CD4-positive, CD25-positive, alpha-beta regulatory T cell (primary cell): ENCODE data around the gene GSX2. TPM values are rescaled to one million over a fixed set of nuclear protein-coding genes. Genes with fewer than 3 reads are reported as not detected.
"Not testable (repeated sequence)": the region's sequence is repeated elsewhere in the genome, so short reads cannot be mapped to it uniquely, and the experiment has no call there.

ENCODE experiments used
- ATAC-seq, 2 donors: fragments of 150-1000 bp; cut with Tn5 transposase; one replicate each; pipeline ENCODE4 v1.10.0; 2021; ENCODE audit warnings: low read depth in 2 of 2, moderate number of reproducible peaks in 2 of 2, moderate library complexity in 1 of 2
- DNase-seq, 3 donors: peaks; one replicate each; pipeline versions ENCODE4 v3.0.0 to v3.0.0-alpha.2; 2012 to 2022; ENCODE audit warnings: mixed read lengths in 1 of 3
- H3K27ac ChIP-seq: one replicate; pipeline ENCODE4 v1.7.0; 2013; ENCODE audit warnings: mild to moderate bottlenecking, low read length; ENCODE audit not compliant: insufficient read depth, poor library complexity, severe bottlenecking
- H3K27me3 ChIP-seq: one replicate; pipeline ENCODE4 v1.7.0; 2013; ENCODE audit warnings: low read length; ENCODE audit not compliant: control insufficient read depth, insufficient read depth
- H3K36me3 ChIP-seq: one replicate; pipeline ENCODE4 v1.7.0; 2013; ENCODE audit warnings: mild to moderate bottlenecking, low read length, moderate library complexity; ENCODE audit not compliant: control insufficient read depth, insufficient read depth
- H3K4me1 ChIP-seq: 2 replicates; pipeline ENCODE4 v1.7.0; 2013; ENCODE audit warnings: mild to moderate bottlenecking, low read length; ENCODE audit not compliant: insufficient read depth, control insufficient read depth, poor library complexity, severe bottlenecking
- H3K4me3 ChIP-seq: one replicate; pipeline ENCODE4 v1.7.0; 2013; ENCODE audit warnings: low read depth, mild to moderate bottlenecking, low read length, moderate library complexity
- H3K9me3 ChIP-seq, 2 experiments: 1 replicate in 1 of 2; 2 replicates in 1 of 2; pipeline ENCODE4 v1.7.0; 2013; ENCODE audit warnings: low read length in 2 of 2, mild to moderate bottlenecking in 1 of 2, moderate library complexity in 1 of 2; ENCODE audit not compliant: control insufficient read depth in 2 of 2
- H3K27ac Mint-ChIP-seq, 3 donors: one replicate each; pipeline ENCODE4 v1.8.0; 2020 to 2022; ENCODE audit warnings: mild to moderate bottlenecking in 3 of 3, mixed read lengths in 3 of 3, moderate library complexity in 2 of 3
- H3K27me3 Mint-ChIP-seq: one replicate; pipeline ENCODE4 v1.8.0; 2022; ENCODE audit warnings: mild to moderate bottlenecking, mixed read lengths
- H3K36me3 Mint-ChIP-seq: one replicate; pipeline ENCODE4 v1.8.0; 2020; ENCODE audit warnings: mixed read lengths
- H3K4me1 Mint-ChIP-seq, 4 donors: one replicate each; pipeline ENCODE4 v1.8.0; 2020 to 2022; ENCODE audit warnings: mixed read lengths in 4 of 4, mild to moderate bottlenecking in 1 of 4
- H3K4me3 Mint-ChIP-seq, 4 donors: one replicate each; pipeline ENCODE4 v1.8.0; 2020 to 2022; ENCODE audit warnings: mild to moderate bottlenecking in 4 of 4, mixed read lengths in 4 of 4, moderate library complexity in 3 of 4
- H3K9me3 Mint-ChIP-seq, 7 donors: one replicate each; pipeline ENCODE4 v1.8.0; 2020 to 2022; ENCODE audit warnings: mixed read lengths in 7 of 7, mild to moderate bottlenecking in 3 of 7, moderate library complexity in 2 of 7
- polyA plus RNA-seq, 4 donors: library from polyadenylated mRNA; unstranded; fragments of 300-500 nt; fragmentation: Illumina TruSeq; gene quantifications; one replicate each; pipeline ENCODE4 v1.2.3, GENCODE V29; 2021
- total RNA-seq: library from RNA; stranded (reverse); gene quantifications from one replicate; pipeline ENCODE4 v1.2.3, GENCODE V29; 2022

The GSX2 gene
- total and polyA plus RNA-seq, 5 donors from 2014 or later: not detected

GRCh38 chr4:54128694-54129093 lies 28.7 kb downstream of the GSX2 start:
- peaks cover 3 to 27% (median 12%) of the 10 kb centered on the region in 7 donors for H3K9me3 Mint-ChIP-seq
- ATAC-seq, H3K4me1 ChIP-seq: not testable (repeated sequence)

GRCh38 chr4:54139332-54139731 lies 39.4 kb downstream of the GSX2 start:
- no peak for DNase-seq
- H3K9me3 ChIP-seq: no peaks in the 10 kb centered on the region
- H3K27ac Mint-ChIP-seq: no peak overlapping the region

More at GRCh38 chr4:54128694-54129093, 28.7 kb downstream of the GSX2 start:
- H3K36me3 Mint-ChIP-seq, H3K9me3 ChIP-seq, H3K4me1 Mint-ChIP-seq, H3K27me3 ChIP-seq, H3K4me3 Mint-ChIP-seq, H3K4me3 ChIP-seq, DNase-seq, H3K36me3 ChIP-seq, H3K27ac ChIP-seq, H3K27ac Mint-ChIP-seq: not testable (repeated sequence)
- H3K27me3 Mint-ChIP-seq: peaks cover 18% of the 10 kb centered on the region

GRCh38 chr4:54140287-54140686 lies 40.3 kb downstream of the GSX2 start:
- no peak overlapping the region for H3K27ac ChIP-seq
- no peaks in the 10 kb centered on the region for H3K36me3 Mint-ChIP-seq
- H3K9me3 ChIP-seq: no peaks in the 10 kb centered on the region
- no peak overlapping the region for H3K27ac Mint-ChIP-seq
- ATAC-seq: no peak
- peaks cover 0 to 2% (median 0%) of the 10 kb centered on the region in 7 donors for H3K9me3 Mint-ChIP-seq
- no peak for DNase-seq
- H3K4me3 ChIP-seq: no peak overlapping the region
- H3K27me3 Mint-ChIP-seq: peaks cover 22% of the 10 kb centered on the region
- no peaks in the 10 kb centered on the region for H3K36me3 ChIP-seq
- no peak overlapping the region for H3K4me3 Mint-ChIP-seq
- peaks cover 2% of the 10 kb centered on the region for H3K27me3 ChIP-seq
- peaks cover 0 to 12% (median 0%) of the 10 kb centered on the region in 4 donors for H3K4me1 Mint-ChIP-seq
- H3K4me1 ChIP-seq: no peaks in the 10 kb centered on the region

More at GRCh38 chr4:54139332-54139731, 39.4 kb downstream of the GSX2 start:
- Histone ChIP-seq H3K27me3 (peaks cover 2% of the 10 kb centered on the region), H3K4me3 (no peak overlapping the region), H3K4me1 (no peaks in the 10 kb centered on the region), H3K36me3 (no peaks in the 10 kb centered on the region), H3K27ac (no peak overlapping the region)
- Mint-ChIP-seq H3K27me3 (peaks cover 22% of the 10 kb centered on the region), H3K4me3 (no peak overlapping the region), H3K4me1 (peaks cover 0 to 3% (median 0%) of the 10 kb centered on the region in 4 donors), H3K36me3 (no peaks in the 10 kb centered on the region), H3K9me3 (peaks cover 0 to 2% (median 0%) of the 10 kb centered on the region in 7 donors)
- no peak for ATAC-seq

- ATAC-seq: no peak
- H3K27ac ChIP-seq: no peak overlapping the region
- DNase-seq: no peak
- H3K4me1 ChIP-seq: no peaks in the 10 kb centered on the region
- no peaks in the 10 kb centered on the region for H3K36me3 ChIP-seq
- no peak overlapping the region for H3K4me3 ChIP-seq
- H3K27ac Mint-ChIP-seq: no peak overlapping the region
- peaks cover 0 to 12% (median 0%) of the 10 kb centered on the region in 4 donors for H3K4me1 Mint-ChIP-seq
- H3K27me3 Mint-ChIP-seq: peaks cover 16% of the 10 kb centered on the region
- peaks cover 0 to 3% (median 0%) of the 10 kb centered on the region in 7 donors for H3K9me3 Mint-ChIP-seq
- no peaks in the 10 kb centered on the region for H3K27me3 ChIP-seq
- H3K9me3 ChIP-seq: no peaks in the 10 kb centered on the region
- H3K4me3 Mint-ChIP-seq: no peak overlapping the region
- H3K36me3 Mint-ChIP-seq: no peaks in the 10 kb centered on the region
Measured at GRCh38 chr4:54144199-54144598, 44.2 kb downstream of the GSX2 start.

- H3K27ac Mint-ChIP-seq: peak overlapping the region in 2 of 3 donors; percentile 5 to 58
- H3K27ac ChIP-seq: no peak overlapping the region
- peaks cover 0 to 12% (median 0%) of the 10 kb centered on the region in 4 donors for H3K4me1 Mint-ChIP-seq
- ATAC-seq (no peak), DNase-seq (peak in 1 of 3 donors; percentile 11)
- no peaks in the 10 kb centered on the region for H3K36me3 ChIP-seq
- H3K36me3 Mint-ChIP-seq: no peaks in the 10 kb centered on the region
- H3K4me3 Mint-ChIP-seq: peak overlapping the region in 1 of 4 donors; percentile 29
- peaks cover 0 to 3% (median 0%) of the 10 kb centered on the region in 7 donors for H3K9me3 Mint-ChIP-seq
- no peaks in the 10 kb centered on the region for H3K9me3 ChIP-seq
- H3K27me3 Mint-ChIP-seq: peaks cover 17% of the 10 kb centered on the region
- H3K27me3 ChIP-seq: no peaks in the 10 kb centered on the region
- H3K4me1 ChIP-seq: no peaks in the 10 kb centered on the region
- H3K4me3 ChIP-seq: no peak overlapping the region
Measured at GRCh38 chr4:54144661-54145171, 44.8 kb downstream of the GSX2 start.

GRCh38 chr4:54146139-54146538 lies 46.2 kb downstream of the GSX2 start:
- DNase-seq: no peak
- no peaks in the 10 kb centered on the region for H3K27me3 ChIP-seq
- peaks cover 0 to 12% (median 0%) of the 10 kb centered on the region in 4 donors for H3K4me1 Mint-ChIP-seq
- no peak overlapping the region for H3K27ac Mint-ChIP-seq
- H3K4me3 ChIP-seq: no peak overlapping the region
- no peak overlapping the region for H3K4me3 Mint-ChIP-seq
- ATAC-seq: no peak
- no peaks in the 10 kb centered on the region for H3K36me3 ChIP-seq
- H3K4me1 ChIP-seq: no peaks in the 10 kb centered on the region
- H3K27ac ChIP-seq: no peak overlapping the region
- H3K9me3 ChIP-seq: no peaks in the 10 kb centered on the region
- H3K36me3 Mint-ChIP-seq: no peaks in the 10 kb centered on the region
- peaks cover 23% of the 10 kb centered on the region for H3K27me3 Mint-ChIP-seq
- peaks cover 0 to 5% (median 1%) of the 10 kb centered on the region in 7 donors for H3K9me3 Mint-ChIP-seq

- no peaks in the 10 kb centered on the region for H3K9me3 ChIP-seq
- Mint-ChIP-seq H3K4me3 (no peak overlapping the region), H3K4me1 (peaks cover 0 to 20% (median under 1%) of the 10 kb centered on the region in 4 donors), H3K36me3 (no peaks in the 10 kb centered on the region), H3K9me3 (peaks cover 0 to 5% (median 1%) of the 10 kb centered on the region in 7 donors), H3K27ac (no peak overlapping the region), H3K27me3 (peaks cover 27% of the 10 kb centered on the region)
- no peak for DNase-seq
- H3K4me1 ChIP-seq: no peaks in the 10 kb centered on the region
- H3K27ac ChIP-seq: no peak overlapping the region
- H3K36me3 ChIP-seq: no peaks in the 10 kb centered on the region
- no peak overlapping the region for H3K4me3 ChIP-seq
- no peaks in the 10 kb centered on the region for H3K27me3 ChIP-seq
- ATAC-seq: no peak
Measured at GRCh38 chr4:54149323-54149722, 49.4 kb downstream of the GSX2 start.
